NCI-H1105 treated with DMSO at 0.1 percent for 48 hours (cell line): Measurements from ENCODE around the gene KRT17.
A peak's percentile ranks its signal among the peaks of the same experiment; 100 is the strongest.

Experiments
- DNase-seq: peaks from one replicate; lab custom pipeline; 2025; lab: John Stamatoyannopoulos, UW

The KRT17 gene

DNA sequence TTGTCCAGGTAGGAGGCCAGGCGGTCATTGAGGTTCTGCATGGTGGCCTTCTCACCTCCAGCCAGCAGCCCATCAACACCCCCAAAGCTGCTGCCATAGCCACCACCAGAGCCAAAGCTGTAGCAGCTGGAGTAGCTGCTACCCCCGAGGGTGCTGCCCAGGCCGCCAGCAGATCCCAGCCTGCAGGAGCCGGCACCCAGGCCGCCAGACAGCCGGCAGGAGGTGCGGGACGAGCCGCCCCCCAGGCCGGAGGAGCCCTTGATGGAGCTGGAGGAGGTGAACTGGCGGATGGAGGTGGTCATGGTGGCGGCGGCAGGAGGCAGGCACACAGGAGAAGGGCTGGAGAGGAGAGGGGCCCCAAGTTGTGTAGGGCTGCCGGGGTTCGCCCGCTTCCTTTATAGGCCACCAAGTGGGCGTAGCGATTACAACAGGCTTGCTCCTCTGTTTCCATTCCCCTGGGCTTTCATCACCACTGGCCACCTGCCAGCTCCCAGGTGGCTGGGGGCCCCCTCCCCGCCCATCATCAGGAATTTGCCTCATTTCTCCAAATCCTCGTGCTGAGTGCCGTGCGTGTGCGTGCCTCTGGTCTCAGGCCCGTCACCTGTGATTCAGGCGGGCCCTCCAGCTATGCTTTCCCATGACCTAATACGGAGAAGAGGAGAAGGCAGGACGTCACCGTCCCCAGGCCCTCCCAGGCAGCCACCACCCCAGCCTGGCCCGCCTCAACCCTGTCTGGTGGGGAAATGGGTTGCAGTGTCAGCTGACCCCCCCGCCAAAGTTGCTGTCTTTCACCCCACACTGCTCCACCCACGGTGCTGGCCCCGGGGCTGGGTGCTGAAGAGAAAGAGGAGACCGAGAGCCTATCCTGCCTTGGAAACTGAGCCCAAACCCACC is at the start of gene KRT17:
KRT17 (minus strand) TSS at position 368 of the 894 bp plus-strand sequence; CDS start at position 302, 66 bp downstream.
- no peak for DNase-seq

DNA sequence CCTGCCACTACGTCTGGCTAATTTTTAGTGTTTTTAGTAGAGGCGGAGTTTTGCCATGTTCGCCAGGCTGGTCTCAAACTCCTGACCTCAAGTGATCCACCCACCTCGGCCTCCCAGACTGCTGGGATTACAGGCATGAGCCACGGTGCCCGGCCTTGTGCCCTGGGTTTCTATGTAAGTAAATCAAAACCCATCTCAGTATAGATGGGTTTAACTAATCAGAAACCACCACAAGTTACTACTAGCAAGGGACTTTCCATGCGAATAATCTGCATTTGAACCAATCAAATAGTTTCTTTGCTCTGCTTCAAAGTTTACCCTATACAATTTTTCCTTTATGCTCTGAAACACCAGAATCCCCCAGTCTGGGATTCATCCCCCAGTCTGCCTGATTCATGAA is 47.8 kb upstream of the KRT17 start:
- DNase-seq: no peak

DNA sequence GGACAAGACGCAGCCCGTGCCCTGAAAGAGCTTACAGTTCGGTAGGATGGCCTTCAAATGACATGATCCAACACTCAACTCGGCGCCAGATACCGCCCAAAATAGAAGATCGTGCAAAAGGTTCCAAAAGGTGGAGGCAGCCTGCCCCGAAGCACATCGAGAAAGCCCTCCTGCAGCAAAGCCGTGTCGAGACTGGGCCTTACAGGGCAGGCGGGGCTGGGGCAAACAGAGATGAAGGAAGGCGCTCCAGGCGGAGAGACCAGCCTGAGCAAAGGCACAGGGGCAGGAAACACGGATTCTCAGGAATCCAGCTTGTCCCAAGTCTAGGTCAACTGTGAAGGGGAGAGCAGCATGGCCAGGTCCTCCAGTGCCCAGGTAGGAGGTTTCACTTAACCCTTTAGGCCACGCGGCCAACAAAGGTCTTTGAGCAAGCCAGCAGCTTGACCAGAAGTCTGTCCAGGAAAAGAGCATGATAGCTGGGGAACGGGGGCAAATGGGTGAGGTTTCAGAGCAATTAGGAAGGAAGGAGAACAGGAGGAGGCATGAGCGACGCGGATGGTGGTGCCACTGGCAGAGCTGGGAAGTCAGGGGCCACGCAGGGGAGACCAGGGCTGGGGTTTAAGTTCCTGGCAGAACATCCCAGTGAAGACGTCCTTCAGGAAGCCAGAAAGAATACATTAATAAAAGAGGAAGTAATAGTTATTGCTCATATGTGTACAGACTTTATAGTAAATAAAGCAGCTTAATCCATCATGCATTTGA is 43.1 kb upstream of the KRT17 start:
- DNase-seq: no peak

DNA sequence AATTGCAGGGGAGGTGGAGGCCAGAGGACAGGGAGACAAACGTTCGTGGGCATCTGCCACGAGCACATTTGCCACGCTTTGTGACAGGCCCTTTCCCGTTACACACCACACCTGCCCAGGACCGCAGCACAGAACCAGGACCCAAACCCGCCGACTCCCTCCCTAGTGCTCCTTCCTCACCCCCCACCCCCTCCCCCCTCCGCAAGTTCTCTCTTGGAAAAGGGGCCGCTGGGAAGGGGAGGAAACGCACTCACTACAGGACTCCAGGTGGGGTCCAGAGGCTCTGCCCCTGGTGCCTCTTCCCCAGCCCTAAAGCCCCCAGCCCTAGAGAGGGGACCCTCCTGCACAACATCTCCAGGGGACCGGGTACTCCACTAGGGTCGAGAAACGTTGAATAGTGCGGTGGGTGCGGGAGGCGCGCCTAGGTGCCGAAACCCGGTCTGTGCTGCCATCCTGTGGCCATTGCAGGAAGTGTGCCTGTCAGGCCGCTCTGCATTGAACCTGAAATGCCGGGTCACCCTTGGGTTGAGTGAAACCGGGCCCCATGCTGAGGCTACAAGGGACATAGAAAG is 42.4 kb upstream of the KRT17 start:
- DNase-seq: peak; percentile 61

DNA sequence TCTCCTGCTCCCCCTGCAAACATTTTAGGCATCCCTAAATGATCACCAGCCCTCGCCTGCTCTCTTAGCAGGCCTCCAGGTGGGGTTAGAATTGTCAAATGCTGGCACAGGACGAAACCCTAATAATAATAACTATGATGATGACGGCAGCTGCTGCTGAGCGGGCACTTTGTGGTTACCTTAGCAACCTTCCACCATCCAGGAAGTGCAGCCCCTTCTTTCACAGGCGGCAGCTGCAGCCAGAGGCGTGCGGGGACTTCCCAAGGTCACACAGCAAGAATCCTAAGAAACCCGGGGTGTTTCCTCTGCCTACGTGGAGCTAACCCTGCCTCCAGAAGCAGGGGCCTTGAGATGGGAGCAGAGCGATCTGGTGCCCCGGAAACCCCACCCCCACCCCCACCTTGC is 41.9 kb upstream of the KRT17 start:
- peak; percentile 89 for DNase-seq

DNA sequence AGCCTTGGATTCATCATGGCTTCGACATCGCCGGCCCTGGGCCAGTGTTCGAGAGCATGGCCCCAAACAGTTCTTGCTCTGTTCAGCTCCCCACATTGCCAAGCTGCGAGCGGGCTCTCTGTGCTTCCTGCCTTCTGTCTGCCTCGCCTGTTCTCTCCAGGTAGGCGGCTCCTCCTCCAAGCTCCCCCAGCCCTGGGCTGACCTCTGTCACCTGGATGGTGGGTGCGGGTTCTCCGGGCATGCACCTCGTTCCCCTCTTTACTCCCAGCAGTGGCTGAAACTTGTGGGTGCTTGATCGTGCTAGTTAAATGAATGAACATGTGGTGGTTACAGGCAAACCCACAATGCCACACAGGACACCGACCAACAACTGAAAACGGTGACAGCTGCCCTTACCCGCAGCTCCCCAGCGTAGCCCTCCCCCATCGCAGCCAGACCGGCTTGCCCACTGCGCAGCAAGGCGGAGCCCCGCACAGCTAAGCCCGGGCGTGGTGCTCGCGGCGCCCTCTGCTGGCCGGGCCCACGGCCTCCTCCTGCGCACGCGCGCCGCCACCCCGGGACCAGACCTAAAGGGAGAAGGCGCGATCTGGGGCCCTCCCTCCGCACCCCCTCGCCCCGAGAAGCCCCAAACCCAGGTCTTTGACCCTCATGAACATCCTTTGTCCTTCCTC is 41.3 kb upstream of the KRT17 start:
- DNase-seq: peak; percentile 89

DNA sequence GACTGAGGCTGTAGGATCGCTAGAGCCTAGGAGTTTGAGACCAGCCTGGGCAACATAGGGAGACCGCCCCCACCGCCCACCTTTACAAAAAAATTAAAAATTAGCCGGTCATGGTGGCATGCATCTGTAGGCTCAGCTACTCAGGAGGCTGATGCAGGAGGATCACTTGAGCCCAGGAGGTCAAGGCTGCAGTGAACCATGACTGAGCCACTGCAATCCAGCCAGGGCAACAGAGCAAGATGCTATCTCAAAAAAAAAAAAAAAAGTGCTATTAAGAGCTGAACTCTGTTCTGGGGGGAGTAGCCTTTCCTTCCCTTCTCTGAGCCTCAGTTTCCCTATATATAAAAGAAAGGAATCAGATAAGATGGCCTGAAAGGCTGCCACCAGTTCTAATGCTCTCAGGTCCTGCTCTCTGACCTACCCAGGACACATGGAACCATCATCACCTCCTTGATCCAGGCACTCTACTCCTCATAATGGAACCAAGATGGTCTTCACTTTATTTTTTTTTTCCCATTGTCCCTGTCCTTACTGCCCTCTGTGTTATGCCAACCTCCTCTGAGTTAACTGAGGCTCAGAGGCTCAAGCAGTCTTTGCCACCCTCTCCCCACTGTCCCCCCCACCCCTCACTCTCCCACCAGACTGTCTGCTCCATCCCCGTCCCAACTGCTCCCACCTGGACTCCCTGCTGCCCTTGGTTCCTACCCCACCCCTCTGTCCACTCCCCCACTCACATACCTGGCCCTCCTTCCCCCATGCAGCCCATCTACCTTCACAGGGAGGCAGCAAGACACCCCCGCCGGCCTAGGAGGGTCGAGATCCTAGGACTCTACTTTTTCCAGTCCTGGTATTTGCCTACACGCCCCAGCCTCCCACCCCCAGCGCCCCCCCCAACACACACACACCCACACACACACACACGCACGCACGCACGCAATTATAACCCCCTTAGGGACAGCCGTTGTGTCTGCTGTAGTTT is 40.5 kb upstream of the KRT17 start:
- no peak for DNase-seq

DNA sequence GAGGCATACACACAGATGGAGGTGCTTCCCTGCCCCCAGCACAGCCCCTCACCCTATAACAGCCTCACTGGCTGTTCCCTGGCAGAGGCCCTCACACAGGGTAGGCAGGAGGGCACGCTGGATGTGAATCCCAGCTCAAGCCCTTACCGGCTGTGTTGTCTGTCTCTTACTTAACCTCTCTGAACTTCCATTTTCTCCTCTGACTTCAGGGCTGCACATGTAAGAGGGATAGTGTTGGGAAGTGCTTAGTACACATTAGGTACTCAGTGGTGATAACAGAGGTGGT is 39.7 kb upstream of the KRT17 start:
- no peak for DNase-seq

DNA sequence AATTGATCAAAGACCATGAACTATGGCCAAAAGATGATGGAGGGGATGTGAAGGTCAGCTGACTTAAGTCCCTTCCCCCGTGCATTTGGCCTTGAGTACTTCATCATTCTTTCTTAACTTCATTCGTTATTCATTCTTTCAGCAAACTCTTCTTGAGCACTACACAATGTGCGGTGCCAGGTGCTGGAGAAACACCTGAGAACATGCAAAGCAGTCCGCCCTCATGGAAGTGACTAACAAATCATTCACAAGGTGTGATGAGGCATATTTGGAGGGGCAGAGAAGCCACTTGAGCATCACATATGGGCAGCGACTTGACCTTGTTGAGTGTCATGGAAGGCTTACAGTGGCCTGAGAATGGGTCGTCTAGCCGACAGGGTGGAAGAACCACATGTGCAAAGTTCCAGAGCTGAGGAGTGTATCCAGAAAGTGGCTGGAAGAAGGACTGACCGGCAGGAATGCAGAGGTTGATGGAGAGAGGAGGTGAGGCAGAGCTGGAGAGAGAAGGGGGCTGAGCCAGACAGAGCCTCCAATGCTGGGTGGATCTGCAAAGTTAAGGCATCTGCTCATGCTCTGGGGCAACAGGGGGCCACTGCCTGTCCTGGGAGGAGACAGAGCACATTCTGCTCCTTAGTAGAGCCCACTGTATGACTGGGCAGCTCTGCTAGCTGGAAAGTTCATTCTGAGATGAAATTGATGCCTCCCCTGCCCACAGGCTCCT is 39.2 kb upstream of the KRT17 start:
- DNase-seq: no peak

DNA sequence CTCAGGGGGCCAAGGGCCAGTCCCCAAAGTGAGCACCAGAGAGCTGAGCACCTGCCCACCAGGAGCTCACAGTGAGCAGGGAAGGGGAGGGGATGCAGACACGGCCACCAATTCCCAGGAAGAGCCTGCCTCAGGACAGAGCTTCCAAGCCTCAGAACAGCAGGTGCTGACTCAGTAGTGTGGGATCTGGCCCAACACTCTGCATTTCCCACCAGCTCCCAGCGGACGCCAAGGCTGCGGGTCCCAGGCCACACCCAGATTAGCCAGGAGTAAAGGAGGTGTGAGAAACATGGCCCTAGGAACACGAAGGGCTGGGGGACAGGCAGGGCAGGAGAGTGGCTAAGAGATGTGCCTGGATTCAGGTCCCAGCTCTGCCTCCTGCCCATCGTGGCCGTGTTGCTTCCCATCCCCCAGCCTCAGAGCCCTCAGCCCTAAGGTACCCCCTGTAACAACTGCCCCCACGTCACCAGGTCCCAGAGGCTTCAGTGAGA is 35.9 kb upstream of the KRT17 start:
- no peak for DNase-seq

DNA sequence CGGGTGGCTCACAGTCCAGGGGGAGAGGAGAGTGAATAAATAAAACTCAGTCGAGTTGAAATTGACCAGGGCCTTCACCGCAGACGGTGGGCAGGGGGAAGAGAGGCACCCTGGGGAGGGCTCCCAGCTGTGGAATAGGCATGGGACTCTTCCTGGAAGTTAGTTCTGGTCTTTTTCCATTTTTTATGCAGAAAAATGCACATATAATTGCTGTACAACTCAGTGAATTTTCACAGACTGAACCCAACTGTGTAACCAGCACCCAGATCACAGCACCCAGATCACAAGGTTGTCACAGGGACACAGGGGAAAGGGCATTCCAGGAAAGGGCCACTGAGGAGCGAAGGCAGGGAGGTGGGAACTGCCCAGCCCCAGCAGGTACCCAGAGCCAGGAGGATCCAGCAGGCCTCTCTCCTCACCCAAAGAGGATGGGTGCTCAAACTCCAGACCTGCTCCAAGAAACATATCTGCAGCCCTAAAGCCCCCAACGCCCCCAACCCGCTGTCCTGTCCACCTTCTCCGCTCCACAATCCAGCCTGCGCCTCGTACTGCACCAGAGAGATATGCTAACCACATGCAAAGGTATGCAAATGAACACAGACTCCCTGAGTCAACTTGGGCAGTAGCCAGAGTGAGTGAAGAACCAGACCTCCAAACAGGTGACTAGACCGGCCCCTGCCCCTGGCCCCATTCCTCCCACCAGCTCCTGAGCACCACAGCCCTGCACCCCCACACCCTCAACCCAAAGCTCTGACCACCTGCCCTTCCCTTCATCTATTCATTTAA is 35.2 kb upstream of the KRT17 start:
- no peak for DNase-seq

DNA sequence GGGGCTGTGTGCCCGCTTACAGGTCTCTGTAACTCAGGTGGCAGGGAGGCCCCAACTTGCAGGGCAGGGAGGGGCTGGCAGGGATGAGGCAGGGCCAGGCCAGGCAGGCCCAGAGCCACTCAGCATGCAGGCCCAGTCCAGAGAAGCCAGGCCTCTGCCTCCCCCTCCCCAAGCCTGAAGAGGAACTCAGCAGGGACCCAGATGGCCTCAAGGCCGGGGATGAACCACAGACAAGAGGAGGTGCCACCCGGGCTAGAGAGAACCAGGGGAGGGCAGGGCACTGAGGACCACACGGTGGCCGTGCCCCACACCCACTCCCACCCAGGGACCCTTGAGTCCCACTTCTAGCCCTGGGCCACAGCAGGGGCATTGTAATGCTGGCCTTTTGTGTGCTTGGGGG is 34.5 kb upstream of the KRT17 start:
- DNase-seq: no peak

DNA sequence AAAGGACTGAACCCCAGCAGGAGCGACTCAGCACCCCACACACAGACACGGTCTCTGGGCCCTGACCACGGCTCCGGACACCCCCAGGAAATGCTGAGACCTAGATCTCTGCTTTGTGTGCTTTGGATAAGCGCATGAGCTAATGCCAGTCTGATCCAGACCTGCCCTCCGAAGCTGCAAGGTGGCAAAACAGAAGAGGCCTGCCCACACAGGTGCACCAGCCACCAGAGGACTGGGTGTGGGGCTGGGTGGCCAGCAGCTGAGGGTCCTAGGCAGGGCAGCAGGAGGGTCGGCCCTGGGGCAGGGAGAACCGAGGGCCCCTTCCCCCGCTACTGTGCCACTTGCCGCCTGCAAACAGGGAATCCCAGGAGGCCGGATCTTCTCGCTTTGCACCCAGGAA is 33.6 kb upstream of the KRT17 start:
- DNase-seq: no peak

DNA sequence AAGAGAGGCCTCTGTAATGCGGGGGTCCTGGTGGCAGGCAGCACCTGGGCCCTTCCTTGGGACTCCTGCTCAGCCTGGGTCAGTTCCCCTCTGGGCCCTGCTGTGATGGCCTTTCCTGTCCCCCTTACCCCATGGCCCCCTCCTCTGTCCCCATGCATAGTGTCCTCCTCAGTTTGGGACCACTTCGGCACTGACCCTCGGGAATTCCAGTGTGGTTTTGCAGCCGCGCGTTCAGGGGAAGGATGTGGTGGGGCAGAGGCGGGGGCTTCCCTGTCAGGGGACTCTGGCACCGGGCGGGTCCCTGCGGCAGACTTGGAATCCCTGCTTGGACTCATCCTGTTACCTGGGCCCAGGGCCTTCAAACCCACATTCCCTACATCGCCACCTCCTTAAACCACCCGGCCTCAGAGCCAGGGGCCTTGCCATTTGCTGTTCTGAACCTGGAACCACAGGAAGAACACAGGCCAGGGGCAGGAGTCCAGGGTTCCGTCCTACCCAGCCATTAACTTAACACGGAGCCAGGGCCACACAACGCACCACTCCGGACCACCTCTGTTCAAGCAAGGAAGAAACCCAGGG is 32.9 kb upstream of the KRT17 start:
- DNase-seq: no peak

DNA sequence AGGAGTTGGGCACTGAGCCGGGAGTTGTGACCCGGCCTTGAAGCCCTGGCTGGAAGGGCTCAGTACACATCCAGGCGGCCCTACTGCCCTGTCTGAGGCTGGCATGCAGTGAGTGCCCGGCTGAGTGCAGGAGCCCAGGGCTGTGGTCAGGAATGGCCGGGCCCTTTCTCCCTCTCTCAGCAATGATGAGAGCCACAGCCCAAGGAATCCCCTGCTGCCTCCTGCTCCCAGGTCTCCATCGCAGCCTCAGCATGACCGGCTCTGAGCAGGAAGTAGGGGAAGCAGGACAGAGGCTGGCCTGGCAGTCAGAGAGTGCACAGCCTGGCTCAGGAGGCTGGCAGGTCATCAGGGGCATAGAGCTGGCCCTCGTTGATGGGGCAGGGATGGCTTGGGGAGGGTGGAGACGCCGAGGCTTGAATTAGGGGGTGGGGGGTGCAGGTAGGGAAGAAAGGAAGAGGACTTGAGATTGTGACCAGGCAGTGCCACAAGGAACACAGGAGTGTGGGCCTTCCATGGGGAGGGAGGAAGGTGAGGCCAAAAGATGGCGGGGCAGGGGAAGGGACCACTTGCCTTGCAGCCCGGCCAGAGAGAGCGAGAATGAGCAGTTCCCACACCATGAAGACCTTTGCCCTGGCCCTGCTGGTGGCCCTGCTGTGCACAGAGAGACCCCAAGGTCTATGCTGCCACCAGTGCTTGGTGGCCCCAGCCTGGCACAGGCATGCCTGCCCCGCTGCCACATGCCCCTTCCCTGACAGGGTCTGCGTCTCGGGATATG is 32.1 kb upstream of the KRT17 start:
- DNase-seq: no peak

DNA sequence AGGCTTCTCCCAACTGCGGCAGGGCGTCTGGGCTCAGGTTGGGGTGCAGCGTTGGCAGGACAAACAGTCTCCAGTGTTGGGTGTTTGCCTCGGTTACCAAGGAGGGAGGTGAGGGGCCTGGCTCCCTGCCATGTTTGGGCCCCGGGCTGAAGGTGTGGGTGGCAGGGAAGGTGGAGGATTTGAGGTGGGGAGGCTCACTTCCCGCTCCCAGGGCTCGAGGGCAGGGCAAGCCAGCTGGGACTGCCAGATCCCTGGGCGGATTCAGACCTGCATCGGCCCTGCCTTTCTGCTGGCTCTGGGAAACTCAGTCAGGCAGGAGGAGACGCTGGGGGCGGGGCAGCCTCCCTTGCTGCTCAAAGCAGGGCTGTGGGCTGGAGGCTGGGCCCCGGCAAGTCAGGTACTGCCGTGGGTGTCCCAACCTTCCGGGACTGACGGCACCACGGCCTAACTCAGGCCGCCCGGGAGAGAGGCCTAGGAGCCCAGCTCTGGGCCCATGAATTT is 31.3 kb upstream of the KRT17 start:
- peak; percentile 71 for DNase-seq

DNA sequence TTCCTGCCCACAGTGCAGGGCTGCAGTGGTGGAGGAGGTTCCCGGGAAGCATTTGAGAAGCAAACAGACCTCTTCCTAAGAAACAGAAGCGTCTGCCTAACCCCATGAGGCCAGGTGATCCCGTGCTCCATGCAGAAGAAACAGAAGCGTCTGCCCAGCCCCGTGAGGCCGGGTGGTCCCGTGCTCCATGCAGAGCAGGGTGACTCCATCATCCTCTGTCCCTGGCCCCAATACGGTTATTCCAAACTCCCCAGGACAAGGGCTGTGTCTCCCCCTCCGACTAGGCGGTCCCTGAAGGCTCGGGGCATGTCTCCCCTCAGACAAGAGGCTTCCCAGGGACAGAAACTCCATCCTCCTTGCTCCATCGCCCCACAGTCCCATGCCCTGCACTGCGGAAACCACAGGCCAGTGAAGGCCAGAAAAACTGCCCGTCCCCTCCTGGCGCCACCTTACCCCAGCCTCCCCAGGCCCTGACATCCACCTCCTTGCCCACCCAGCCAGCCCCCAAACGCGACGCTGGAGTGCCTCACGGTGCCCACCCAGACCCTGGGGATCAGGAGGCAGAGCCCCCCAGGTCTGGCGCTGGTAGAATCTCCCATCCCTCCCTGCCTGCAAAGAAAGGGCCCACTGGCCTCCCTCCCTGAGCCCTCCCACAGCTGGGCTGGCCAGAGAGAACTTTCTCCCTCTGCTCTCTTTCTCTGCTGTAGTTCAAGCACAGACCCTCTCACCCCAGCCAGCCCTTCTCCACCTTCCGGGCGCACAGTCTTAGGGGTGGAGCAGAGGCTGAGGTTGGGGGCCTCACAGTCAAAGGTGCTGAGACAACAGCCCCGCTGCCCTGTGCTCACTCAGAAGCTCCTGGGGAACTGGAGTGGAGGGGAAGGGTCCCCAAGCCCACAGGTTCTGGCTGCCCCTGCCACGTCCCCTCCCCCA is 30.6 kb upstream of the KRT17 start:
- DNase-seq: no peak
